H1 (cell line): ENCODE data around the gene NGFR. TPM values are rescaled to one million over a fixed set of nuclear protein-coding genes. Genes with fewer than 3 reads are reported as not detected.

Experiments
- CEBPB ChIP-seq: IDR thresholded peaks from 2 replicates; pipeline ENCODE4 v1.6.1; 2012; ENCODE audit warnings: low read depth, low read length
- CREB1 ChIP-seq: IDR thresholded peaks from 2 replicates; pipeline ENCODE4 v1.6.1; 2012; ENCODE audit warnings: inconsistent platforms
- SIN3A ChIP-seq, 2 experiments: IDR thresholded peaks in 1 of 2; conservative IDR thresholded peaks in 1 of 2; 2 replicates each; pipeline ENCODE4 v1.6.1; 2011 to 2012; ENCODE audit warnings: low read length in 2 of 2, improper control_type of control experiment in 1 of 2, low read depth in 1 of 2, mild to moderate bottlenecking in 1 of 2
- SIRT6 ChIP-seq: IDR thresholded peaks from one replicate; pipeline ENCODE4 v1.7.1; 2012; ENCODE audit warnings: low read length, inconsistent platforms
- SRF ChIP-seq: IDR thresholded peaks from 2 replicates; pipeline ENCODE4 v1.6.1; 2011; ENCODE audit warnings: mild to moderate bottlenecking, low read depth, low read length, moderate library complexity
- polyA plus RNA-seq, 7 experiments: library from polyadenylated mRNA; depleted of rRNA in 3 of 7; stranded (reverse) in 5 of 7; unstranded in 2 of 7; fragments of >200 nt in 5 of 7; fragments of 200-250 nt in 2 of 7; gene quantifications; 1 replicate in 5 of 7; 2 replicates in 1 of 7; 4 replicates in 1 of 7; pipeline versions ENCODE4 v1.2.1 to v1.2.3, GENCODE V29; 2011 to 2013; ENCODE audit warnings: missing spikeins in 2 of 7, mixed read lengths in 2 of 7
- total RNA-seq: library from RNA; stranded (reverse); fragmentation: NEBNext Ultra II Directional; extraction: Animal tissue kit (Norgen Biotek cat#: 25700); gene quantifications from 2 replicates; pipeline ENCODE4 v1.2.1, GENCODE V29; 2021
- TF ChIP-seq, protein P1 (sequence below), 3 experiments: IDR thresholded peaks; 1 replicate in 2 of 3; 2 replicates in 1 of 3; pipeline versions ENCODE4 v1.5.1 to v1.6.1; 2011; ENCODE audit warnings: low read length in 3 of 3, mild to moderate bottlenecking in 3 of 3, inconsistent platforms in 2 of 3, low read depth in 1 of 3, moderate library complexity in 1 of 3; ENCODE audit not compliant: insufficient read depth in 1 of 3; ENCODE audit errors: control extremely low read depth in 1 of 3
- TF ChIP-seq, protein P2 (sequence below): IDR thresholded peaks from 2 replicates; pipeline ENCODE4 v1.6.1; 2012; ENCODE audit warnings: low read length, inconsistent platforms

NGFR gene
- total and polyA plus RNA-seq, 2 of the 8 experiments (the other 6 are each of a cell fraction or from before 2014, with no cell fraction given), result 8.1 to 10.3 TPM

DNA sequence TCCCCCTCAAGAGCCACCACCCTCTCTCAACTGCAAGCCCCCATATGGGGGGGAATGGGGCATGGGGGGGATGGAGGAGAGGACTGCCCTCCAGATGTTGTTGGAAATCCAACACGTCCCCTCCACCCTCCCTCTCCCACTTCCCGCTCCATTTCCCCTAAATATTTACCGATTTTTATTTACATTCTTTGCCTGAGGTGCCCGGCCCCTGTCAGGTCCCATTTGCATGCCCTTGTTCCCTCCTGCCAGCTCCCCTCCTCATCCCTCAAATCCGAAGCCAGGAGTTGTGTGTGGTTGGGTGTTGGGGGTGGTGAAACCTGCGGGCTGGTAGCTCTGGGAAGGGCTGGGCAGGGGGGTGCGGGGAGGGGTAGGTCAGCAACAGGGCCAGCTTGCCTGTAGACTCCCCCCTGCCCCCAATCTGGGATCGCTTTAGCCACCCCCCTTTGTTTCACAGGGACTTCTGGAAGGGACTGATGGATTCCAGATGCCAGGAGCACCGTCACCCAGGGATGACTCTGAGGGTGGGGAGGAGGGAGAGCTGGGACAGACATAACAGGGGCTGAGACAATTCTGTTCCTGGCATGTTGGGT, 39.7 kb upstream of the NGFR start (continued):
- TF ChIP-seq, protein P1, sequence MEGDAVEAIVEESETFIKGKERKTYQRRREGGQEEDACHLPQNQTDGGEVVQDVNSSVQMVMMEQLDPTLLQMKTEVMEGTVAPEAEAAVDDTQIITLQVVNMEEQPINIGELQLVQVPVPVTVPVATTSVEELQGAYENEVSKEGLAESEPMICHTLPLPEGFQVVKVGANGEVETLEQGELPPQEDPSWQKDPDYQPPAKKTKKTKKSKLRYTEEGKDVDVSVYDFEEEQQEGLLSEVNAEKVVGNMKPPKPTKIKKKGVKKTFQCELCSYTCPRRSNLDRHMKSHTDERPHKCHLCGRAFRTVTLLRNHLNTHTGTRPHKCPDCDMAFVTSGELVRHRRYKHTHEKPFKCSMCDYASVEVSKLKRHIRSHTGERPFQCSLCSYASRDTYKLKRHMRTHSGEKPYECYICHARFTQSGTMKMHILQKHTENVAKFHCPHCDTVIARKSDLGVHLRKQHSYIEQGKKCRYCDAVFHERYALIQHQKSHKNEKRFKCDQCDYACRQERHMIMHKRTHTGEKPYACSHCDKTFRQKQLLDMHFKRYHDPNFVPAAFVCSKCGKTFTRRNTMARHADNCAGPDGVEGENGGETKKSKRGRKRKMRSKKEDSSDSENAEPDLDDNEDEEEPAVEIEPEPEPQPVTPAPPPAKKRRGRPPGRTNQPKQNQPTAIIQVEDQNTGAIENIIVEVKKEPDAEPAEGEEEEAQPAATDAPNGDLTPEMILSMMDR (IDR thresholded peaks at IDR 0.05; ENCODE audit: control extremely low read depth in 1 of 3, insufficient read depth in 1 of 3, low read depth in 1 of 3, low read length in 3 of 3), result no peak
- no peak for TF ChIP-seq CEBPB
- TF ChIP-seq SRF, result no peak
- TF ChIP-seq SIRT6, result no peak
- TF ChIP-seq CREB1, result no peak
- TF ChIP-seq, protein P2, sequence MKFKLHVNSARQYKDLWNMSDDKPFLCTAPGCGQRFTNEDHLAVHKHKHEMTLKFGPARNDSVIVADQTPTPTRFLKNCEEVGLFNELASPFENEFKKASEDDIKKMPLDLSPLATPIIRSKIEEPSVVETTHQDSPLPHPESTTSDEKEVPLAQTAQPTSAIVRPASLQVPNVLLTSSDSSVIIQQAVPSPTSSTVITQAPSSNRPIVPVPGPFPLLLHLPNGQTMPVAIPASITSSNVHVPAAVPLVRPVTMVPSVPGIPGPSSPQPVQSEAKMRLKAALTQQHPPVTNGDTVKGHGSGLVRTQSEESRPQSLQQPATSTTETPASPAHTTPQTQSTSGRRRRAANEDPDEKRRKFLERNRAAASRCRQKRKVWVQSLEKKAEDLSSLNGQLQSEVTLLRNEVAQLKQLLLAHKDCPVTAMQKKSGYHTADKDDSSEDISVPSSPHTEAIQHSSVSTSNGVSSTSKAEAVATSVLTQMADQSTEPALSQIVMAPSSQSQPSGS, result no peak
- TF ChIP-seq SIN3A (conservative IDR thresholded peaks at IDR 0.05 in 1 of 2, IDR thresholded peaks at IDR 0.05 in 1 of 2; ENCODE audit: low read depth in 1 of 2, low read length in 2 of 2), result no peak
- TF ChIP-seq, all 59 proteins: peak for 0
